IPS-NIHi11 (cell line): ENCODE data around the gene CCDC85C.
A peak's percentile ranks its signal among the peaks of the same experiment; 100 is the strongest.

Experiments used
- DNase-seq: peaks from one replicate; pipeline ENCODE4 v3.0.0; 2012; ENCODE audit warnings: mixed read lengths, low spot score

Gene CCDC85C

DNA sequence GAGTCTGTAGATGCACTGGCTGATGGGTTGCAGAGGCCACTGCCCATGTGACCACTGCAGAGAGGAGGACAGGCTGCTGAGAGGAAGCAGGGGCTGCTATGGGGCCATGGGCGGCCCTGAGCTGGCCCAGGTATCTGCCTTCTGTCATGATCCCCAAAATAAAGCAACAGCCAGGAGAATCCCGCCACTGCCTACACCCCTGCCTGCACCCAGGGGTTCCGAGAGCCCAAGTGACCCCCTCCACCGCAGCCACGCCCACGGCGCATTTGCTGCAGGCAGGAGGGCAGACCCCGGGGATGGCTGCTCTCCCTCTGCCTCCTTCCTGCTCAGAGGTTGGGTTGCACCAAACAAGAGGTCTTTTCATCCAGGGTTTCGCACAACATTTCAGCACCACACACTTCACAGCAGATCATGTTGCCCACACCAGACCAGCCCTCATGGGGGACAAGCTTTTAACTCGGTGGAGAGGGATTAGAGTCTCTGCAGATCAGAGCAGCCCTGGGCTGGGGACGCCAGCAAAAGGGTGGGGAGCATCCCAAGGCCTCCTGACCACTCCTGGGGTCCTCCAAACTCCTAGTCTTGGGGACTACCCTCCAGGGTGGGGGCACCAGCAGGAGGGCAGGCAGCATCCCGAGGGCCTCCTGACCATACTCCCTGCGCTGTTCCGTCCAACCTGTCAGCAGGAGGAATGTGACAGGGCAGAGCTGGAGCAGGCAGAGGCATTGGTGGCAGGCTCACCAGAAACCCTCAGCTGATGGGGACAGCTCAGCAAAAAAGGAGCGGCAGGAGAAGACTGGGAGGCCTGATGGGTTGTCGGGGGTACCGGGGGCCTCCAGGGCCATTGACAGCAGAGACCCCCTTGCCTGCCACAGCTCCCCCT, 14.1 kb downstream of the CCDC85C start:
- DNase-seq: no peak

GRCh38 chr14:99589031-99589441, 15.0 kb downstream of the CCDC85C start:
- no peak for DNase-seq

GRCh38 chr14:99587460-99588278, 16.3 kb downstream of the CCDC85C start:
- no peak for DNase-seq

GRCh38 chr14:99586761-99587459, 17.1 kb downstream of the CCDC85C start:
- DNase-seq: no peak

- no peak for DNase-seq
Observed at GRCh38 chr14:99586054-99586760, 17.8 kb downstream of the CCDC85C start.

DNA sequence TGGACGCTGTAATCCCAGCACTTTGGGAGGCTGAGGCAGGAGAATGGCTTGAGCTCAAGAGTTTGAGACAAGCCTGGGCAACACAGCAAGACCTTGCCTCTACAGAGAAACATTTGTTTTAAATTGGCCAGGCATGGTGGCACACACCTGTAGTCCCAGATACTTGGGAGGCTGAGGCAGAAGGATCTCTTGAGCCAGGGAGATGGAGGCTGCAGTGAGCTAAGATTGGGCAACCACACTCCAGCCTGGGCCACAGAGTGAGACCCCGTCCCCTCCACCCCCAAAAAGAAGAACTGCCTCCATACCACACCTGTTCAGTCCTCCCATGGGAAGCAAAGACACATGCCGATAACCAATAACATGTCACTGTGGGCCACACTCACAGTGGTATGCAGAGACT, 19.2 kb downstream of the CCDC85C start:
- DNase-seq: no peak

- no peak for DNase-seq
Observed at GRCh38 chr14:99581938-99582337, 22.1 kb downstream of the CCDC85C start.

DNA sequence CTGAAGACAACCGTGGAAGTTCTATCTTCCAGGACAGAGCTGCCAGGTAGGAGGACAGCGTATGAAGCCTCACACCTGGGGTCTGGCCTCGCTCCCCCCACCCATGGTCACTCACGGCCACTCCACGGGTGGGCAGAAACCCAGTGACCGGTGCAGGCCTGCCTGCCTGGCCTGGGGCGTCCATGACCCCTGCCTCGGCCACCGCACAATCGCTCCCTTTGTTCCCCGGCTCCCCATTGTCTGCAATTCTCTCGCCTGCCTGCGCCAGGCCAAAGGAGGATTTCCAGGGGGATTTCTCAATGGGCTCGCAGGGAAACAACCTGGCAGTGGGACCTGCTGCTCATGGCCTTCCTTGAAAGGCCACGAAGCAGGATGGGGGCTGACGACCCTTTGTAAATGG, 22.6 kb downstream of the CCDC85C start:
- DNase-seq: peak; percentile 44

GRCh38 chr14:99579903-99580571, 24.0 kb downstream of the CCDC85C start:
- DNase-seq: peak; percentile 84

- peak; percentile 30 for DNase-seq
Observed at GRCh38 chr14:99579120-99579836, 24.7 kb downstream of the CCDC85C start.

DNA sequence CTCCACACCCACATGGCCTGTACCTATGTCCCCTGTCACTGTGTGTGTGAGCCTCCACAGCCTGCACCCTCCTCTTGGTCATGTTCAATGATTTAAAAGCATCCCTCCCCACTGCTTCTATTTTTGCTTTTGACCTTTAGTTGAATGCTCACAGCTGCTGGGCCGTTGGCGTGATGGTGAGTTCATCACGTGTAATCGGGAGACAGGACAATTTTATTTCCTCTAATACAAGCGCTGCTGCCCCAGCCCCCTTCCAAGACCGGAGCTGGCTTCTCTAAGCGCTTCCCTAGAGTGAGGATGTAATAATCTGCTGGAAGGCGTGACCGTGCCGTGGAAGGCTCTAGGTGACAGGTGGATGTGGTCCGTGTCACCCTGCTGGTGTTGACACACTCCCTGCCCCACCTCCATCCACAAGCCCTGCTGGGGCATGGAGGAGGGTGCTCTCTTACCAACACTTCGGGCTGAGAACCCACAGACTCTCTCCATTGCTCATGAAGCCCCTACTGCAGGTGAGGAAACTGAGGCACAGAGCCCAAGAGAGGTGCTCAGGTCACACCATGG, 25.4 kb downstream of the CCDC85C start:
- DNase-seq: no peak

GRCh38 chr14:99576761-99577705, 27.0 kb downstream of the CCDC85C start:
- no peak for DNase-seq

DNA sequence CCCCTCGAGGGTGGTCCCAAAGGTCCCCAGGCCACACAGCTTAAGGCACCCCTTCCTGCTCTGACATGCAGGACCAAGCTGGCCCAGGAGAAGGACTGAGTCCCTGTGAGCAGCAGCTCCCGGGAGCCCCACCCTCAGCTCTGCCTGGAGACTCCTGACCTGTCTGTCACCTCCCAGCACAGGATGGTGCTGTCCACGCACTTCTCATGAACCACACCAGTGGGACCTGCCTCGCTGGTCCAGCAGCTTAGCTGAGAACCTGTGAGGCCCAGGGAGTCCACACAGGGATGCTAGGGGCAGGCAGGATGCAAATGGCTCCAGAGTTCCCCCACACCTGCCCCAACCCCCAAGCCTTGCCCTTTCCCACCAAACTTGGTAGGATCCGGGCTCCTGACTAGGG, 27.7 kb downstream of the CCDC85C start:
- DNase-seq: no peak

DNA sequence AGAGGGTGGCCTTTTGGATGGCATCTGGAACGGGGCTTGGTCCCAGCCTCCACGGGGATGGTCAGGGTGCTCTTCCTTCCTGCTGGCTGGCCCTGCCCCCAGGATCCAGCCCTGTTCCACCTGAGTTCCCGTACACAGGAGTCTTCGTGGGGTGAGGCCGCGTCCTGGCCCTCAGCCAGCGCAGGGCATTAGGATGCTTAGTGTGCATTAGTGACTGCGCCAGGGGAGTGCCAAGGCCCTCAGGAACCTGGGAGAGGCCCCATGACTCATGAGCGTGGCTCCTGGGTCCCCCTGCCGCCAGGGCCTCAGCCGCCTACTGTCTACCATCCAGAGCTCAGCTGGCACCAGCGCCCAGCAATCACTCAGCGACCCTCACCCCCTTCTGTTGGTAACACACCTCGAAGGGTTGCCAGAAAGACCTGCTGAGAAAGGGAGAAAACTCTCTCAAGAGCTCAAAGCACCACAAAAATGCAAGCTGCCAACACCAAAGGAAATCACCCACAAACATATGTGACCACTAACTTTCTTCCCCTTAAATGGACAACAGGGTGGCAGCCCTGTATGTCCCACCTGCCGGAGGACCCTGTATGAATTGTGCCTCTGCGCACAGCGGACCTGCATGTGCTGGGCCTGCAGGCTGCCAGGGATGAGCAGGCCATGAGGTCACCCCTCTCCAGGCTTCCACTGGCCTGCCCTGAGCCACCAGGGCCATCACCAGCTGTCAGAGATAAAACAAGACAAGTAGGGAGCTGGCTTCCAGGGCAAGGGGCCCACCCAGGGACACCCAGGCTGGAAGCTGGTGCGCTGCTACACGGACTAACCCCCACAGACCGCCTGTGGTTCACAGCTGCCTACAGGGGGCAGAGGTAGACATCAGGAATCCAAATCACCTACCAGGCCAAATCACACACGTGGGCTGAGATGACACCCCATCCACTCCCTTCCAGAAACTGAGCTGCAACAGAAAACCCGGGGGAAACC, 28.7 kb downstream of the CCDC85C start:
- DNase-seq: no peak

GRCh38 chr14:99574099-99574880, 29.7 kb downstream of the CCDC85C start:
- DNase-seq: peak; percentile 46

DNA sequence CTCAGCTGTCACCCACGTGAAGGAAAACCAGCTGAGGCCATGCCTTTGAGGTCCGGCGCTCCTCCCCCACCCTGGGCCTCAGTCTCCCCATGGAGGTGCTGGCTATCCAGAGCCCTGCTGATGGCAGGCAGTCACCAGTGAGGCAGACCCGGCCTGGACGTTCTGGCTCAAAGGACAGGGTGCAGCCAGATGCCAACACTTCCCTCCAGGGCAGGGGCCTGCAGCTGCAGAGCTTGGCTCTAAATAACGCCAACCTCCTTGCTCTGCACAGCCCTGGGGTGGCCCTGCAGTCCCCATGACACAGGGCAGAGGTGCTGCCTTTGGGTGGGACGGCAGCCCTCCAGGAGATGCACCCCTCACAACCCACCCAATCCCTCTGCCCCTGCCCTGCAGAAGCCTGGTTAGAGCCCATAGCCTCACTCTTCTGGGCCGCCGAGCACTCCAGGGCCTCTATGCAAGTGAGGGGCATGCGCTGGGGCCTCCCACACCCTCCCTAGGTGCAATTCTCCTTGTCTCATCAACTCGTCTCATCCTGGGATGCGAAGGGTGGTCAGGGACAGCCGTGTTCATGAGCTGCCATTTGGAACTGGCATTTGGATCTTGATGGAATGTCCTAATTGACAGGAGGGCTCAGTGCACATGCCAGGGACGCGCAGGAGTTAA, 30.4 kb downstream of the CCDC85C start:
- no peak for DNase-seq

GRCh38 chr14:99573000-99573330, 31.0 kb downstream of the CCDC85C start:
- DNase-seq: no peak
